HT1080 (cell line): ENCODE results near the gene SLC29A1. TPM values are rescaled to one million over a fixed set of nuclear protein-coding genes. Genes with fewer than 3 reads are reported as not detected.
"Not testable (repeated sequence)": the region's sequence is repeated elsewhere in the genome, so short reads cannot be mapped to it uniquely, and the experiment has no call there.

ENCODE experiments used
- DNase-seq: peaks from one replicate; pipeline ENCODE4 v3.0.0-alpha.2; 2015; ENCODE audit warnings: low read depth
- total RNA-seq: library from RNA; depleted of rRNA; stranded (reverse); fragments of >200 nt; shearing (Covaris generic); gene quantifications from 2 replicates; pipeline ENCODE4 v1.2.3, GENCODE V29; 2014

SLC29A1 gene
- total RNA-seq, 1 experiment from 2014 or later: 78.8 TPM

DNA sequence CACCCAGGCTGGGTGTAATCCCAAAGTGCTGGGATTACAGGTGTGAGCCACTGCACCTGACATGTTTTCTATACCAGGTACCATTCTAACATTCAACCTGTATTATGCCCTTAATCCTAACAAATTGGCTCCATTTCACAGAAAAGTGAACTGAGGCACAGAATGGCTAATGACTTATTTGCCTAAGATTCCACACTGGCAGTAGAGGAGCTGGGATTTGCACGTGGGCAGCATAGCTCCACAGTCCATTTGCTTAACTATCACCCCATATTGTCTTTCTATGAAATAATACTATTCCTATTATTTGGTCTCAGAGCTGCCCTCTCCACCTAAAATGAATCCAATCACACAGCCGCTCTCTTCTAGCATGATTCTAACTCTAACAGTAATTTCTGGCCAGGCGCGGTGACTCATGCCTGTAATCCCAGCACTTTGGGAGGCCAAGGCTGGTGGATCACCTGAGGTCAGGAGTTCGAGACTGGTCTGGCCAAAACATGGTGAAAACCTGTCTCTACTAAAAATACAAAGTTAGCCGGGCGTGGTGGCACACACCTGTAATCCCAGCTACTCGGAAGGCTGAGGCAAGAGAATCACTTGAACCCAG lies 30.0 kb upstream of the SLC29A1 start:
- DNase-seq: no peak

DNA sequence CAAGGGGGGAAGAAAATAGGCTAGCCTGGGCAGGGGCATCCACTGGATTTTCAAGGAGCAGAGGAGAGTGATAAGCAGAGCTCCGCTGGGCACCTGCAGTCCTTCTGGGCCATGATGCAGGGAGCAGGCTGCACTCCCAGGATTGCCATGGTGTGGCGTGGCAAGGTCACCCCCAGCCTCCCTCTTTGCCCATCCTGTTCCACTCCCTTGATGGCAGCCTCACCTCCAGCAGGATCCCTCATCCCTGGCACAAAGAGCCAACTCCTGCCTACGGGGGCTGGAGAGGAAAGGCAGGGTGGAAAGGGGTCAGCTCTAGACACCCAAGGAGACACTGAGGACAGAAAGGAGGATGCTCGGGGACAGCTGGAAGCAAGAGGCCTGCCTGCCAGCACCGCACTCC lies 29.1 kb upstream of the SLC29A1 start:
- no peak for DNase-seq

DNA sequence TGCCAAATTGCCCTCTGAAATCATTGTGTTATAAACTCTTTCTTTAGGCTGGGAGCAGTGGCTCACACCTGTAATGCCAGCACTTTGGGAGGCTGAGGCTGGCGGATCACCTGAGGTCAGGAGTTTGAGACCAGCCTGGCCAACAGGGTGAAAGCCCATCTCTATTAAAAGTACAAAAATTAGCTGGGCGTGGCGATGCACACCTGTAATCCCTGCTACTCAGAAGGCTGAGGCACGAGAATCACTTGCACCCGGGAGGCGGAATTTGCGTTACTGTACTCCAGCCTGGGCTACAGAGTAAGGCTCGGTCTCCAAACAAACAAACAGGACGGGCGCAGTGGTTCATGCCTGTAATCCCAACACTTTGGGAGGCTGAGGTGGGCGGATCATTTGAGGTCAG lies 27.0 kb upstream of the SLC29A1 start:
- DNase-seq: not testable (repeated sequence)

DNA sequence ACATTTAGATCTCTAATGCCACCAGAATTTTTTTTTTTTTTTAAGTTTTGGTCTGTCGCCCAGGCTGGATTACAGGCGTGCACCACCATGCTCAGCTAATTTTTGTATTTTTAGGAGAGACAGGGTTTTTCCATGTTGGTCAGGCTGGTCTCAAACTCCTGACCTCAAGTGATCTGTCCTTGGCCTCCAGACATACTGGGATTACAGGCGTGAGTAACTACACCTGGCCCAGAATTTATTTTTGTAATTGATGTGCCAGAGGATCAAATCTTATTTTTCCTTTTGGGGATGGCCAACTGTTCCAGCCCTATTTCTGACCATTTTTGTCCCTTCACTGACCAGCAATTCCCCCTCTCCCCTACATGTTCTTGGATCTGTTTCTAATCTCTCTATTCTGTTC lies 24.7 kb upstream of the SLC29A1 start:
- no peak for DNase-seq

DNA sequence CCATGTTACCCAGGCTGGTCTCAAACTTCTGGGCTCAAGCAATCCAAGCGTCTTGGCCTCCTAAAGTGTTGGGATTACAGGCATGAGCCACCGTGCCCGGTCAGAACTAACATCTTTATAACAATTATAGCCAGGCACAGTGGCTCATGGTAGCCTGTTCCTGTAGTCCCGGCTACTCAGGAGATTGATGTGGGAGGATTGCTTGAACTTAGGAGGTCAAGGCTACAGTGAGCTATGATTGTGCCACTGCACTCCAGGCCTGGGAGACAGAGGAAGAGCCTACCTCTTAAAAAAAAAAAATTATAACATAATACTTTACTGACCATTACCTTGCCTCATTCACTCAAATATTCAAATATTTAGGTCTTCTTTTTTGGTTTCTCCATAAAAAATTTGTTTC lies 23.5 kb upstream of the SLC29A1 start:
- DNase-seq: no peak

DNA sequence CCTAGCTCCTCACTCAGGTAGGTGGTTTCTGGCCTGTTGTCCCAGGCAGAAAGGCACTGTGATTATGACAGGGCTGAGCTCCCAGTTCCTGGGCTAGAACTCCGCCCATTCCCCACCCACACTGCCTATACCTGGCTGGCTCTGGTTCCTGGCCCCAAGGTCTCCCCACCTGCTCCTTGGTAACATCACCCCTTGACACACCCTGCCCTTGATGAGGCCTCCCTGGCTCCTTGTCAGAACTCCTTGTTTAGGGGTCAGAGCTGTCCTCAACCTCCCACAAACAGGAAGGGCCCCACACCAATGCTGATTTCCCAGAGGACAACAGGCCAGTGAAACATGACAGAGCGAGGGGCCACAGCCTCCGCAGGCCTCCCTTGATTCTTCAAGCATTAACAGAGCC lies 22.2 kb upstream of the SLC29A1 start:
- DNase-seq: no peak

DNA sequence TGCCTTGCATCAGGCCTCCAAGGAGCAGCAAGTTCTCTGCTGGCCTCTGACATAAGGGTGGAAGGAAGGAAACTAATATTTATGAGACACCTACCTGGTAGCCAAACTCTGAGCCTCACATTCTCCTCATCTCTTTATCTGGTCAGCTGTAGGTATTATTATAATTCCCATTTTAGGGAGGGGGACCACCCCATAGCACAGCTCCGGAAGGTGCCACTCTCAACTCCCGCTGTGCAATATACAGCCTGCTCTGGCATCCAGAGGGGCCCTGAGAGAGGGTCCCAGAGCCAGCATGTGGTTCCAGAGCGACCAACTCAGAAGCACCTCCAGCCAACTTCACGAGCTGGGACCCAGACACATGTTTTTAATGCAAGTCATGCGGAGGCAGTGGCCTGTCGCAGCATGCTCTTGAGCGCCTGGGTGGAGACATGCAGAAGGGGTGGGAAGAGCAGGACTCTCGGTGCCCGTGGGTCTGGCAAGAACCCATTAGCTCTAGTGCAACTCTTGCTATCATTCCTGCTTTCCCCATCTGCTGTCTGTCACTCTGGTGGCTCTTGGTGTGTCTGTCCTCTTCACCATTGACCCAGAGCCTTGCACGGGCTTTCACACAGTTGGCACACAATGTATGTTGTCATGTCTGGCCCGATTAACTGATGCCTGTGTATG lies 21.6 kb upstream of the SLC29A1 start:
- no peak for DNase-seq

DNA sequence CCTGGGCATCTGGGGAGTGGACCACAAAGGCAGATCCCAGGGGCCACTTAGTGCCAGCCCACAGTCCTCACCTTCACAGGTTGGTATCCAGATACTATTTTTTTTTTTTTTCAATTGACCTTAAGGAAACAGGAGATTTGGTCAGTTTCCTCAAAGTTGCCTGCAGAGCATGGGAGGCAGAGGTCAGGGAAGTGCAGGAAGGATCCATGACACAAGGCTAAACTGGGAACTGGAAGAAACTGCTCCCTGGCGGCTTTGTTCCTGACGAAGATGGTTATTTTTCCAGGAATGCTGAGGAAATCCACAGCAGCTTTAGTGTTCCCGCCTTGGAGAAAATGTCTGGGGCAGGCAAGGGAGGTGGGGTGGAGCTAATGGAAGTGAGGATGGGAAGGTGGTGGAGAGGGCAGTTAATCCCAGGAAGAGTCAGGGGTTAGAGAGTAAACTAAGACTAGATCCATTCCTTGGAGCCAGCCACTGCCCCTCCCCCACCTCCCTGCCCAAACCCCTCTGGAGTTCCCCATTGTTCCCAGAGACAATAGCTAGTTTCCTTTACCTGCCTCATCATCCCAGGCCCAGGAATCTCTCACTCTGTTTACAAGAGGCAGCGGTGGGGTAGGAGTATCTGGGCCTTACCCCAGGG lies 20.9 kb upstream of the SLC29A1 start:
- no peak for DNase-seq

DNA sequence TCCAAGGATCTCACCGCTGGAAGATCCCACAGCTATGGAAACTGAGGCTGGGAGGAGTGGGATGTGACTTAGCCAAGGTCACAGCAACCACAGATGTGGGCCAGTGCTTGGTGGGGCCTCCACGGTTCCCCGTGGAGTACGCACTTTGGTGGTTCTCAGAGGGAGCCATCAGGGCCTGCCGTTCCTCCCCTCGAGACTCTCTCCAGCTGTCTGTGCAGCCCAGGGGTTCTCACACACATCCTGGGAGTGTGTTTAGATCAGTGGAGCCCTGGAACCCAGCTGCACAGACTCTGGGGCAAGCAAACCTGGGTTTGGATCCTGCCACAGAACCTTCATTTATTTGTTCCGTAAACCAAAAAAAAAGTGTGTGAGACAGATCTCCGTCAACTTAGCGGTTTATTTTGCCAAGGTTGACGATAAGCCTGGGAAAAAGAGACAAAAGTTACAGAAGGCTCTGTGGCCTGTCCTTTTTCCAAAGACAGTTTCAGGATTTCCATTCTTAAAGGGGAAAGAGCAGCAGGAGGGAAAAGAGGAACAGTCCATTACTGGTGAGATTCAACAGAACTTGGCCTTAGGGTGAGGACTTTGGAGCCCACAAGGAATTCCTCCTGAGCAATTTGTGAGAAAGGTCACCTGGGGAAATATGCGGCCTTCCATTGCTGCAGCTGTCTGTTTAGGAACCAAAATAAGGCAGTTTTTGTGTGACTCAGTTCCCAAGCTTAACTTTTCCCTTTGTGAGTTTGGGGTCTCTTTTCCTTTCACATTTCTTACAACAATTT lies 20.2 kb upstream of the SLC29A1 start:
- no peak for DNase-seq

DNA sequence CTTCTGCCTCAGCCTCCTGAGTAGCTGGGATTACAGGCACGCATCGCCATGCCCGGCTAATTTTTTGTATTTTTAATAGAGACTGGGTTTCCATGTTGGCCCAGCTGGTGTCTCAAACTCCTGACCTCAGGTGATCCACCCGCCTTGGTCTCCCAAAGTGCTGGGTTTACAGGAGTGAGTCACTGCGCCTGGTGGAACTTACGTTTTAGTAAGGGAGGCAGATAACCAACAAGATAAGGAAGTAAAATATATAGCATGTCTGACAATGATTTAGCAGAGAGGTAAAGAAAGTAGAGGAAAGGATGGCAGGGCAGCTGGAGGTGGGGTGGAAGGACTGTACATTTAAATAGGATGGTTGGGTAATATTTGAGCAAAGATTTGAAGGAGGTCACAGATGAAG lies 19.4 kb upstream of the SLC29A1 start:
- DNase-seq: no peak

DNA sequence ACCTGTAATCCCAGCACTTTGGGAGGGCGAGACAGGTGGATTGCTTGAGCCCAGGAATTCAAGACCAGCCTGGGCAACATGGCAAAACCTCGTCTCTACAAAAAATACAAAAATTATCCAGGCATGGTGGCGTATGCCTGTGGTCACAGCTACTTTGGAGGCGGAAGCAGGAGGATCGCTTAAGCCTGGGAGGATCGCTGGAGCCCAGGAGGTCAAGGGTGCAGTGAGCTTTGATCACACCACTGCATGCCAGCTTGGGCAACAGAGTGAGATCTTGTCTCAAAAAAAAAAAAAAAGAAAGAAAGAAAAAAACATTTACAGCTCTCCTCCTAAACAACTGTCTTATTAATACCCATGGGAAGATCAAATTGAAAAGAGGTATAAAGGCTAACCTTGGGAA lies 15.4 kb upstream of the SLC29A1 start:
- no peak for DNase-seq

DNA sequence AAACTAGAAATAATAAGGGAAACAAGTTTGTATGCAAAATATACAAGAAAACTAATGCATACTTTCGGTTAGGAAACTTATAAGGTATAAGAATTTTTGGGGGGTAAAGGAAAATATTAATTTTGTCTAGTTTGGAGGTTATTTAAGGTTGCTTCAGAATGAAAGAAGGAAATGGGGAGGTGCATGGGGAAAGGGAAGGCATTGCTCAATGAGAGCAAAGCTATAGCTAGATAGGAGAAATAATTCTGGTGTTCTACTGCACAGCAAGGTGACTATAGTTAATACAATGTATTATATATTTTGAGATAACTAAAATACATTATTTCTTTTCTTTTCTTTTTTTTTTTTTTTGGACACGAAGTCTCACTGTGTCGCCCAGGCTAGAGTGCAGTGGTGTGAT lies 12.1 kb upstream of the SLC29A1 start:
- DNase-seq: no peak

DNA sequence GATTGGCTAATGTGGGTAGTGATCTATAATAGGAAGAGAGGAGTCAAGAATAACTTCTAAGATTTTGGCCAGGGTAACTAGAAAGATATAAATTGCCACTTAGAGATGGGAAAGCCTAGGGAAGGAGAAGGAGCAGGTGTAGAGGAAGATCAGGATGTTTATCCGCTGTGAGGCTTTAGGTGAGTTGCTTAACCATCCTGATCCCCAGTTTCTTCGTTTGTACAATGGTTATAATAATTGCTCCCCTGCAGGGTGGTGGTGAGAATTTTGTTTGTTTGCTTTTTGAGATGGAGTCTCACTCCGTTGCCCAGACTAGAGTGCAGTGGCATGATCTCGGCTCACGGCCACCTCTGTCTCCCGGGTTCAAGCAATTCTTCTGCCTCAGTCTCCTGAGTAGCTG lies 9.1 kb upstream of the SLC29A1 start:
- DNase-seq: no peak

DNA sequence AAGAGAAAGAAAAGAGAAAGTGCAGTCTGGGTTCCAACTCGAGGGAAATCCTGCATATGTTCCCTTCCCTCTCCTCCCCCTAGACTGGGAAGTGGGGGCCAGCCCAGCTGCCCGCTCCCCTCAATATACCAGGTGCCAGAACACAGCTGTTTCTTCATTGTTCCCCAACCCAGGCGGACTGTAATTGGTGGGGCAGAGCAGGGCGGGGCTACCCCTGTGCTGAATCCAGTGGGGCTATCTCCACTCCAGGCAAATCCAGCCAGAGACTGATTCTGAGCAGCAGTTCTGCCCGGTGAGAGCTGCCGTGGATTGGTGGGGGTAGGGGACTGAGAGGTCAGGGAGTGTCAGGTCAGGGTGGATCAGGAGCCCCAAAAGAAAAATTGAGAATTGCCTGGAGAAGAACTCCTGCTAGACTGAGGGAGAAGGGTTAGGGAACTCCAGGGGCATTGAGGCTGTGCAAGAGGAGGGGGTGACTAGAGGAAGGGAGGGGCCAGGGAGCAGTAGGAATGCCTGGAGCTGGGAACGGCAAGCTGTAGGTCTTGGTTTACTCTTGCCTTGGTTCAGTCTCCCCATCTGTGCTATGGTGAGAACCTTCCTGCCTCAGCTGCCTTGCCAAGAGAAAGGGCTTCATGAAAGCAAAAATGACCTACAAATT lies 6.6 kb upstream of the SLC29A1 start, which contains the start of gene MYMX:
TSS of gene MYMX (plus strand) at position 250 of the 655 bp plus-strand sequence. CDS start 546 bp downstream, outside the sequence.
- no peak for DNase-seq

DNA sequence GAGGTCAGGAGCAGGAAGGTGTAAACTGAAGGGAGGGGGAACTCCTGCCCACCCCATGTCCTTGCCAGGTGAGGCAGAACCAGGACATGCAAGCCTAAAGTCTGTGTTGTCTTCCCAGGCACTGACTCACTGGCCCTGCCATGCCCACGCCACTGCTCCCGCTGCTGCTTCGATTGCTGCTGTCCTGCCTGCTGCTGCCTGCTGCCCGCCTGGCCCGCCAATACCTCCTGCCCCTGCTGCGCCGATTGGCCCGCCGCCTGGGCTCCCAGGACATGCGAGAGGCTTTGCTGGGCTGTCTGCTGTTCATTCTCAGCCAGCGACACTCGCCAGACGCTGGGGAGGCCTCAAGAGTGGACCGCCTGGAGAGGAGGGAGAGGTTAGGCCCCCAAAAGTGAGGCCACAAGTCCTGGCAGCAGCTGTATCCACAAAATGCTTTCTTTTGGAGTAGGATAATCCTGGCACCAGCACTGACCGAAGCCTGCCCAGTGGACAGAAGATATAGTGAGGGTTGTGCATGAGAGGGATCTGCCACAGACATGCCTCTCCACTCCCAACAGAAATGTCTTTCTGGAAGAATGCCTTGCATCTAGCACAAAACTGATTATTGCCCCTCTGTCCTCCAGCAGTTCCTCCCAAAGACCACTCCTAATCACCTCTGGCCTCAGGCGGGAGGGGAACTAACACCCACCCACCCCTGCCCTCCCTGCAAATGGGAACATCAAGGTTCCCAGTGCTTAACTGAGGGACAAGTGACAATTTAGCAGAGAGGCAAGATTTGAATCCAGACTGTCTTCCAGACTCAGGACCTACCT lies 5.9 kb upstream of the SLC29A1 start:
- DNase-seq: peak; percentile 13

DNA sequence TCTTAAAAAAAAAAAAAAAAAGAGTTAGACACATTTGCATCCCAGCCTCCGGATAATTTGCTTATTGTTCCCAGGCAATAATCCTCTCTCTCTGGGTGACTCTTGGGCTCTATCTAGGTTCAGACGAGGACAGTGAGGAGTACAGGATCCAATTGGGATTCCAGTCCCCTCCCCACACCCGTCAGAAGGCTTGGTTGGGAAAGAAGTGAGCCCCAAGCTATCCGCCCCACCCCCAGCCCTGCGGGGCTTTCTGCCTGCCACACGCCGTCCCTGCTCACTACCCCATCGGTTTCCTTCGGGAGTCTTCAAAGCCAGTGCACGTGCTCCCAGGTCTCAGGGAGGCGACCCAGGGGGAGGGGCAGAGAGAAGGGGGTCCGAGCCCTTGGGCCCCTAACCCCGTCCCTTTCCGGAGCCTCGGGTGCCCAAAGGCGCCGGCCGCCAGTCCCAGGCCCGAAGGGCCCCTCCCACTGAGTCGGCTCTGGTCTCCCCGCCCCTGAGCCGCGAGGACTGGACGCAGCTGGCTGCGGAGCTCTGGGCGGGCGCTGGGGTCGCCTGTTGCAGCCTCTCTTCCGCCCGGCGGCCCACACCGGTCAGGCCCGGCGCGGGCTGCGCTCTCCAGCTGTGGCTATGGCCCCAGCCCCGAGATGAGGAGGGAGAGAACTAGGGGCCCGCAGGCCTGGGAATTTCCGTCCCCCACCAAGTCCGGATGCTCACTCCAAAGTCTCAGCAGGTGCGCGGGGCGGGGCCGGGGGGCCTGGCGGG lies 4.2 kb upstream of the SLC29A1 start:
- no peak for DNase-seq

DNA sequence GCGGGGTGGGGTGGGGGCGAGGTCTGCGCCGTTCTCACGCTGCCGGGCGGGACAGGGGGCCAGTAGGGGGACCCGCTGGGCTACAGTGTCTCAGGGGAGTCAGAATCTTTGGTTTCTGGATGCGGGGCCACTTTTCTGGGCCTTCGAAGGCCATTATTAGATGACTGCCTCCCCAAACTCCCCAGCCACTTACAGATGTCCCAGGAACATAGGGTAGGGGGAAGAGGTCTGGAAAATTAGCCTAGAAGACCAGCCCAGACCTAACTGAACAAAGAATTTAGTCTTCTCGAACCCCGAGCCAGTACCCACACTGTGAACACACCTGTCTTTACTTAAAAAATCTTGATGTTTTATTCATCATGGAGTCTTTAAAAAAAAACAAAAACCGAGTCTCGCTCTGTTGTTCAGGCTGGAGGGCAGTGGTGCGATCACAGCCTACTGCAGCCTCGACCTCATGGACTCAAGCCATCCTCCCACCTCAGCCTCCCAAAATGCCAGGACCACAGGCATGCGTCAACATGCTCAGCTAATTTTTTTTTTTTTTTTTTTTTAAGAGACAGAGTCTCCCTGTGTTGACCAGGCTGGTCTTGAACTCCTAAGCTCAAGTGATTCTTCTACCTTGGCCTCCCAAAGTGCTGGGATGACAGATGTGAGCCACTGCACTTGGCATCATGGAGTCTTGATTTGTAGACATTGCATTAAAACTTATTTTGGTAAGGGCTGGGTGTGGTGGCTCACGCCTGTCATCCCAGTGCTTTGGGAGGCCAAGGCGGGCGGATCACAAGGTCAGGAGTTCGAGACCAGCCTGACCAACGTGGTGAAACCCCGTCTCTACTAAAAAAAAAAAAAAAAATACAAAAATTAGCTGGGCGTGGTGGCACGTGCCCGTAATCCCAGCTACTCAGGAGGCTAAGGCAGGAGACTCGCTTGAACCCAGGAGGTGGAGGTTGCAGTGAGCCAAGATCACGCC lies 3.3 kb upstream of the SLC29A1 start:
- no peak for DNase-seq

DNA sequence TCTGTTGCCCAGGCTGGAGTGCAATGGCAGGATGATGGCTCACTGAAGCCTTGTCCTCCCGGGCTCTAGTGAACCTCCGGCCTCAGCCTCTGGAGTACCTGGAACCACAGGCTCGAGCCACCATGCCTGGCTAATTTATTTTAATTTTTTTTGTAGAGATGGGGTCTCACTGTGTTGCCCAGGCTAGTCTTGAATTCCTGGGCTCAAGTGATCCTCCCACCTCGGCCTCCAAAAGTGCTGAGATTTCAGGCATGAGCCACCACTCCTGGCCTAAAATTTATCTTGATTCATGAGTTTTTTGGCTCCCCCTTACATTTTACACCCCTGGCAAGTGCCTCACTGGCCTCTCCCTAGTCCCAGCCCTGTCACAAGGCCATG lies 2.5 kb upstream of the SLC29A1 start:
- no peak for DNase-seq
